T-cell (primary cell): ENCODE data around the gene CALR3. TPM values are rescaled to one million over a fixed set of nuclear protein-coding genes. Genes with fewer than 3 reads are reported as not detected.
"Not testable (repeated sequence)": the region's sequence is repeated elsewhere in the genome, so short reads cannot be mapped to it uniquely, and the experiment has no call there.

Source experiments
- ATAC-seq, 4 experiments: fragments of 200-7000 bp in 3 of 4; fragments of 150-1000 bp in 1 of 4; cut with Tn5 transposase; replicated peaks in 1 of 4; 1 replicate in 3 of 4; 2 replicates in 1 of 4; pipeline ENCODE4 v1.10.0; 2021; ENCODE audit warnings: moderate library complexity in 3 of 4, mild to moderate bottlenecking in 2 of 4, moderate number of reproducible peaks in 1 of 4
- CTCF ChIA-PET, 2 donors: fragments of 300-600 bp; sonication (Branson Sonifier 250); formaldehyde crosslinking; loops; one replicate each; lab custom pipeline; 2022; ENCODE audit warnings: antibody characterized with exemption in 2 of 2; lab: Charles Lee
- POLR2A ChIA-PET, 2 donors: fragments of 300-600 bp; sonication (Branson Sonifier 250); formaldehyde crosslinking; loops; one replicate each; lab custom pipeline; 2022; ENCODE audit warnings: antibody characterized with exemption in 2 of 2; lab: Charles Lee
- DNase-seq, 35 experiments: peaks; one replicate each; pipeline versions ENCODE4 v3.0.0 to v3.0.0-alpha.2; 2013 to 2023
- H3K27ac ChIP-seq: one replicate; pipeline ENCODE4 v1.5.1; 2013; ENCODE audit warnings: low read length
- H3K27me3 ChIP-seq, 2 experiments: replicated peaks in 1 of 2; 1 replicate in 1 of 2; 2 replicates in 1 of 2; pipeline versions ENCODE4 v1.6.1 to v1.7.0; 2013; ENCODE audit warnings: low read length in 1 of 2, mixed read lengths in 1 of 2; ENCODE audit not compliant: control insufficient read depth in 2 of 2, insufficient read depth in 2 of 2; ENCODE audit errors: extremely low read depth in 1 of 2
- H3K36me3 ChIP-seq, 2 donors: 1 replicate in 1 of 2; 2 replicates in 1 of 2; pipeline versions ENCODE4 v1.6.1 to v1.7.0; 2013; ENCODE audit warnings: low read length in 1 of 2; ENCODE audit not compliant: control insufficient read depth in 2 of 2, insufficient read depth in 1 of 2; ENCODE audit errors: extremely low read depth in 1 of 2
- H3K4me1 ChIP-seq, 2 experiments: 1 replicate in 1 of 2; 2 replicates in 1 of 2; pipeline versions ENCODE4 v1.6.1 to v1.7.0; 2013; ENCODE audit warnings: low read length in 2 of 2, mixed read lengths in 1 of 2; ENCODE audit not compliant: insufficient read depth in 2 of 2, control insufficient read depth in 1 of 2; ENCODE audit errors: extremely low read depth in 1 of 2
- H3K4me3 ChIP-seq, 2 donors: 1 replicate in 1 of 2; 2 replicates in 1 of 2; pipeline versions ENCODE4 v1.5.1 to v1.7.0; 2013; ENCODE audit warnings: mild to moderate bottlenecking in 2 of 2, low read length in 1 of 2, moderate library complexity in 1 of 2; ENCODE audit not compliant: control insufficient read depth in 1 of 2; ENCODE audit errors: extremely low read depth in 1 of 2
- H3K9me3 ChIP-seq: 2 replicates; pipeline ENCODE4 v1.7.0; 2013
- H3K27ac Mint-ChIP-seq, 2 donors: one replicate each; pipeline ENCODE4 v1.8.0; 2020 to 2021; ENCODE audit warnings: mild to moderate bottlenecking in 2 of 2, mixed read lengths in 2 of 2
- H3K27me3 Mint-ChIP-seq, 2 donors: one replicate each; pipeline ENCODE4 v1.8.0; 2021 to 2022; ENCODE audit warnings: mixed read lengths in 2 of 2
- H3K36me3 Mint-ChIP-seq: one replicate; pipeline ENCODE4 v1.8.0; 2021; ENCODE audit warnings: mixed read lengths
- H3K4me1 Mint-ChIP-seq, 3 donors: one replicate each; pipeline ENCODE4 v1.8.0; 2020 to 2022; ENCODE audit warnings: mixed read lengths in 3 of 3, mild to moderate bottlenecking in 1 of 3
- H3K4me3 Mint-ChIP-seq, 3 donors: one replicate each; pipeline ENCODE4 v1.8.0; 2020 to 2022; ENCODE audit warnings: mild to moderate bottlenecking in 3 of 3, mixed read lengths in 3 of 3, moderate library complexity in 3 of 3
- H3K9me3 Mint-ChIP-seq, 3 donors: one replicate each; pipeline ENCODE4 v1.8.0; 2020 to 2022; ENCODE audit warnings: mixed read lengths in 3 of 3
- WGBS: methylation state at CpG from one replicate; pipeline ENCODE4 v1.1.5; 2013; ENCODE audit warnings: missing lambda C conversion rate; ENCODE audit not compliant: insufficient coverage; 5-methylcytosine and 5-hydroxymethylcytosine counted together
- total RNA-seq, 35 experiments: library from RNA in 6 of 35; stranded (reverse) in 6 of 35; fragments of 120-200 nt in 1 of 35; gene quantifications; one replicate each; pipeline versions ENCODE4 v1.2.1 to v1.2.4 and lab custom pipeline; 2013 to 2026

CALR3 gene
- total RNA-seq, 5 donors from 2014 or later (not counting 1 experiment from before 2014, with no cell fraction given), result not detected

DNA sequence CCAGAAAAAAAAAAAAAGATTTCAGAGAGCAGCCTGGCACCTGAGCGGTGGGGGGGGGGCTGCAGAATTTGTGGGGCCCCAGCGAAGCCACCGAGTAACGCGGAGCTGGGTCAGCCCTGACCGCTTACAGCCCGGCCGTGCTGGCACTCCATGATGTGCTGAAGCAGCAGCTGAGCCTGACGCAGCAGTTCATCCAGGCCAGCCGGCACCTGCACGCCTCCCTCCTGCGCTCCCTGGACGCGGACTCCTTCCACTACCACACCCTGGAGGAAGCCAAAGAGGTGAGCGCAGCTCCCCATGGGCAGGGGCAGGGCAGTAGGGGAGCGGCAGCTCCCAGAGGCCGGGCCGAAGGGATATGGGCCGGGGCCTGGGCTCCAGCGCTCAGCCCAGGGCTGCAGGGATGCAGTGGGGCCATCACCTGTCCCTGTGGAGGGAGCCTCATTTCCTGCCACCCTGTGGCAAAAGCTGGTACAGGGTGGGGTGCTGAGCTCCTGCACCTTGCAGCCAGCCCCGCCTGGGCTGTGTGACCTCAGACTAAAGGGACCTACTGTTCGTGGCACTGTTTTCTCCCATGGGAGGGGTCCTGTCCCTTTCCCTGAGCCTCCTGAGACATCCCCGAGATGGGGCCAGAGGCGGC lies 18.5 kb upstream of the CALR3 start:
- H3K27me3 ChIP-seq, result no peaks in the 10 kb centered on the region
- no peak for DNase-seq
- no peak overlapping the region for H3K4me3 ChIP-seq
- Mint-ChIP-seq H3K4me3 (no peak overlapping the region), H3K36me3 (peaks cover 27% of the 10 kb centered on the region), H3K27ac (no peak overlapping the region), H3K4me1 (peaks cover 0 to 5% (median 4%) of the 10 kb centered on the region in 3 donors), H3K9me3 (no peaks in the 10 kb centered on the region), H3K27me3 (no peaks in the 10 kb centered on the region)
- no peaks in the 10 kb centered on the region for H3K9me3 ChIP-seq
- no peak for ATAC-seq
- H3K36me3 ChIP-seq, result peaks cover 19 to 24% of the 10 kb centered on the region in 2 donors
- H3K4me1 ChIP-seq, result peaks cover 0 to 12% of the 10 kb centered on the region in 2 experiments
- WGBS, result 96% methylated on average over 17 of the region's 24 CpGs
- H3K27ac ChIP-seq, result no peak overlapping the region
- ChIA-PET CTCF (no interaction called here), POLR2A (no interaction called here)

DNA sequence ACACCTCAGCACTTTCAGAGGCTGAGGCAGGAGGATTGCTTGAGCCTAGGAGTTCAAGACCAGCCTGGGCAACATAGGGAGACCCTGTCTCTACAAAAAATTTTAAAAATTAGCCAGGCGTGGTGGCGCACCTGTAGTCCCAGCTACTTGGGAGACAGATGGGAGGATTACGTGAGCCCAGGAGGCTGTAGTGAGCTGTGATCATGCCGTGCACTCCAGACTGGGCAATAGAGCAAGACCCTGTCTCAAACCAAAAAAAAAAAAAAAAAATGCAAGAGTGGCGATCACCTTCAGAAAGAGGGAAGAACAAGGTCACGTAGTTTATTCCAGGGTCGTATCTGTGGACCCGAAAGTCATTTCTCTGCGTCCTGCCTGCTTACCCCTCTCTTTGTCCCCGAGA lies 16.6 kb upstream of the CALR3 start:
- H3K4me3 ChIP-seq, H3K27ac ChIP-seq, ATAC-seq, H3K9me3 Mint-ChIP-seq, H3K27me3 Mint-ChIP-seq, DNase-seq, CTCF ChIA-PET, POLR2A ChIA-PET, H3K9me3 ChIP-seq, H3K4me1 Mint-ChIP-seq, H3K4me3 Mint-ChIP-seq, H3K27me3 ChIP-seq, H3K27ac Mint-ChIP-seq: not testable (repeated sequence)
- 90% methylated on average over 9 of the region's 10 CpGs for WGBS
- Histone ChIP-seq H3K4me1 (peaks cover 0 to 12% of the 10 kb centered on the region in 2 experiments), H3K36me3 (peaks cover 9 to 13% of the 10 kb centered on the region in 2 donors)
- peaks cover 14% of the 10 kb centered on the region for H3K36me3 Mint-ChIP-seq

DNA sequence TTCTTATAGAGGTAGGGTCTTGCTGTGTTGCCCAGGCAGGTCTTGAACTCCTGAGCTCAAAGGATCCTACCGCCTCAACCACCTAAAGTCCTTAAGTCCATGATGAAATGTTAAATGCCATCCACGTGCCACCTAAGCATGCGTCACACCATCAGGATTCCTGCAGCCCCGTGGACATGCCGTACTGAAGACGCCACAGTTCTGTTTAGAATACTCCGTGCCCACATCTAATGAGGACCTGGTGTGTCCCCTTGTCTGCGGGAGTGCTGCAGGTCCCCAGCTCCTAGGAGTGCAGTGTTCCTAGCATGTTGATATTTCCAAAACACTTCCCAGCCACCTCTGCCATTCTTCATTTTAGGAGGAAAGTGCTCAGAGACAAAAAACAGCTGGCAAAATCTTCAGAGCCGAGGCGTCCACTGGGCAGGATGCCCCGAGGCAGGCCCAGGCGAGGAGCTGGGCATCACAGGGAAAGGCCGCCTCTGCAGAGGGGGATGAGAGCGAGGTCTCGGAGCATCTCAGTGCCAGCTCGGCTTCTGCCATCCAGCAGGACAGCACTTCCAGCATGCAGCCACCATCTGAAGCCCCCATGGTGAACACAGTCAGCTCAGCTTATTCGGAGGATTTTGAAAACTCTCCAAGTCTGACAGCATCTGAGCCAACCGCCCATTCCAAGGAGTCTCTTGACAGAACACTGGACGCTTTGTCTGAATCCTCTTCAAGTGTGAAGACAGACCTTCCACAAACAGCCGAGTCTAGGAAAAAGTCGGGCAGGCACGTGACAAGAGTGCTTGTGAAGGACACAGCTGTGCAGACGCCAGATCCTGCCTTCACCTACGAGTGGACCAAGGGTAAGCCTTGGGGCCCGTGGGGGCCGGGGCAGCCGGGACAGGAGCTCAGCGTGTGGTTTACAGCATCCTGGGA lies 13.4 kb upstream of the CALR3 start:
- Histone ChIP-seq H3K4me1 (no peaks in the 10 kb centered on the region), H3K27me3 (no peaks in the 10 kb centered on the region), H3K27ac (no peak overlapping the region), H3K36me3 (peaks cover 5 to 7% of the 10 kb centered on the region in 2 donors), H3K9me3 (no peaks in the 10 kb centered on the region), H3K4me3 (no peak overlapping the region)
- Mint-ChIP-seq H3K27ac (no peak overlapping the region), H3K36me3 (peaks cover 14% of the 10 kb centered on the region), H3K4me3 (no peak overlapping the region), H3K4me1 (no peaks in the 10 kb centered on the region), H3K27me3 (no peaks in the 10 kb centered on the region), H3K9me3 (no peaks in the 10 kb centered on the region)
- ATAC-seq, result no peak
- CTCF ChIA-PET, result interaction anchor here in 1 of 2 donors (0.5 kb wide), 1 partner anchor 192 kb away, joined by 3 read pairs; no protein-coding TSS in a partner anchor
- 94% methylated on average over 28 of the region's 28 CpGs for WGBS
- DNase-seq, result no peak
- POLR2A ChIA-PET, result no interaction called here

DNA sequence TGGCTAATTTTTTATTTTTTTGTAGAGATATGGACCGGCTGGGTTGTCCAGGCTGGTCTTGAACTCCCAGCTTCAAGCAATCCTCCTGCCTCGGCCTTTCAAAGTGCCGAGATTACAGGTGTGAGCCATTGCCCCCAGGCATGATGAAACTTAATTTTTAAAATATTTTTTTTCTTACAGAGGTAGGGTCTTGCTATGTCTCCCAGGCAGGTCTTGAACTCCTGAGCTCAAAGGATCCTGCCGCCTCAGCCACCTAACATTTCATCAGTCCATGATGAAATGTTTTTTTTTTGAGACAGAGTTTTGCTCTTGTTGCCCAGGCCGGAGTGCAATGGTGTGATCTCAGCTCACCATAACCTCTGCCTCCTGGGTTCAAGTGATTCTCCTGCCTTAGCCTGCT lies 12.6 kb upstream of the CALR3 start:
- peaks cover 16% of the 10 kb centered on the region for H3K36me3 Mint-ChIP-seq
- Histone ChIP-seq H3K4me3 (no peak overlapping the region), H3K36me3 (peaks cover 5 to 7% of the 10 kb centered on the region in 2 donors), H3K4me1 (no peaks in the 10 kb centered on the region), H3K27ac (no peak overlapping the region), H3K27me3 (no peaks in the 10 kb centered on the region), H3K9me3 (no peaks in the 10 kb centered on the region)
- DNase-seq, result no peak
- no CpG with 5 or more reads among the region's 5 CpGs for WGBS
- H3K9me3 Mint-ChIP-seq, result no peaks in the 10 kb centered on the region
- no peaks in the 10 kb centered on the region for H3K4me1 Mint-ChIP-seq
- ChIA-PET CTCF (no interaction called here), POLR2A (no interaction called here)
- ATAC-seq, result no peak
- H3K27ac Mint-ChIP-seq, result no peak overlapping the region
- no peak overlapping the region for H3K4me3 Mint-ChIP-seq
- H3K27me3 Mint-ChIP-seq, result no peaks in the 10 kb centered on the region

DNA sequence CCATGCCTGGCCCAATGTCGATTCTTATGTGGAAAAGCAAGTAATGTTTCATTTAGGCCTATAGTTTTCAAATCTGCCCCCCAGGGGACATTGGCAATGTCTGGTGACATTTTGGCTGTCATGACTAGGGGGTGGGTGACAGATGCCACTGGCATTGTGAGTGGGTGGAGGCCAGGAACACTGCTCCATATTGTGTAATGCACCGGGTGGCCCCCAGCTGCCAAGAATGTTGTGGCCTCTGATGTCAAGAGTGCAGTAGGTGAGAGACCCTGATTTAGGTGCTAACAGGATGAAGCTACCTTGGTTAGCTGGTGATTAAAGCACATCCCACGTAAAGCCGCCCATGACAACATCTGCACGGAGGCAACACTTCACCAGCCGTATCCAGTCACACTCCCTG lies 11.0 kb upstream of the CALR3 start:
- Histone ChIP-seq H3K27me3 (no peaks in the 10 kb centered on the region), H3K4me1 (no peaks in the 10 kb centered on the region), H3K27ac (no peak overlapping the region), H3K36me3 (peaks cover 2 to 7% of the 10 kb centered on the region in 2 donors), H3K9me3 (no peaks in the 10 kb centered on the region), H3K4me3 (no peak overlapping the region)
- ChIA-PET CTCF (interaction anchor here in 1 of 2 donors (0.6 kb wide), 1 partner anchor 9 kb away, joined by 3 read pairs; no protein-coding TSS in a partner anchor), POLR2A (interaction anchor here in 1 of 2 donors (0.7 kb wide), 1 partner anchor 19 kb away, joined by 3 read pairs; no protein-coding TSS in a partner anchor)
- DNase-seq (no peak), ATAC-seq (no peak)
- WGBS, result 95% methylated on average over 3 of the region's 6 CpGs
- H3K9me3 Mint-ChIP-seq, result no peaks in the 10 kb centered on the region
- peaks cover 16% of the 10 kb centered on the region for H3K36me3 Mint-ChIP-seq
- peaks cover 0 to 2% (median 0%) of the 10 kb centered on the region in 3 donors for H3K4me1 Mint-ChIP-seq
- H3K27me3 Mint-ChIP-seq, result no peaks in the 10 kb centered on the region
- no peak overlapping the region for H3K27ac Mint-ChIP-seq
- H3K4me3 Mint-ChIP-seq, result no peak overlapping the region

DNA sequence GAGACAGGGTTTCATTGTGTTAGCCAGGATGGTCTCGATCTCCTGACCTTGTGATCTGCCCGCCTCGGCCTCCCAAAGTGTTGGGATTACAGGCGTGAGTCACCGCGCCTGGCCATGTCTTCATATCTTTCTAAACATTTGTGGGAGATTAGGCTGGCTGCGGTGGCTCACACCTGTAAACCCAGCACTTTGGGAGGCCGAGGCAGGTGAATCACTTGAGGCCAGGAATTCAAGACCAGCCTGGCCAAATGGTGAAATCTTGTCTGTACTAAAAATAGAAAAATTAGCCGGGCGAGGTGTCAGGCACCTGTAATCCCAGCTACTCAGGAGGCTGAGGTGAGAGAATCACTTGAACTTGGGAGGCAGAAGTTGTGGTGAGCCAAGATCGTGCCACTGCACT lies 10.2 kb upstream of the CALR3 start:
- H3K27me3 ChIP-seq, H3K36me3 ChIP-seq, H3K4me1 Mint-ChIP-seq, DNase-seq, H3K27me3 Mint-ChIP-seq, CTCF ChIA-PET, H3K4me3 ChIP-seq, H3K9me3 Mint-ChIP-seq, H3K9me3 ChIP-seq, POLR2A ChIA-PET, H3K4me1 ChIP-seq, ATAC-seq, H3K4me3 Mint-ChIP-seq, H3K27ac Mint-ChIP-seq, H3K27ac ChIP-seq: not testable (repeated sequence)
- peaks cover 18% of the 10 kb centered on the region for H3K36me3 Mint-ChIP-seq
- 94% methylated on average over 6 of the region's 11 CpGs for WGBS
